Adrenal gland (tissue), 12 donors: ENCODE data around the gene FARS2. TPM values are rescaled to one million over a fixed set of nuclear protein-coding genes. Genes with fewer than 3 reads are reported as not detected.

Source experiments
- DNase-seq, 7 donors: peaks; one replicate each; pipeline ENCODE4 v3.0.0-alpha.2; 2019 to 2020
- H3K27ac ChIP-seq, 5 donors: fragments of 200-600 bp; sonication (generic) in 4 of 5; 1 replicate in 3 of 5; 2 replicates in 2 of 5; pipeline versions ENCODE4 v1.5.1 to v1.8.0; 2016 to 2020; ENCODE audit warnings: mild to moderate bottlenecking in 1 of 5
- H3K27me3 ChIP-seq: fragments of 200-600 bp; 2 replicates; pipeline ENCODE4 v1.8.0; 2021
- H3K36me3 ChIP-seq, 2 donors: fragments of 200-600 bp; replicated peaks in 1 of 2; 1 replicate in 1 of 2; 2 replicates in 1 of 2; pipeline versions ENCODE4 v1.5.1 to v1.8.0; 2018 to 2022
- H3K4me1 ChIP-seq, 2 donors: fragments of 200-600 bp; replicated peaks in 1 of 2; 1 replicate in 1 of 2; 2 replicates in 1 of 2; pipeline versions ENCODE4 v1.5.1 to v1.8.0; 2018 to 2021
- H3K4me3 ChIP-seq, 4 donors: fragments of 200-600 bp; sonication (generic) in 3 of 4; one replicate each; pipeline ENCODE4 v1.5.1; 2016 to 2018
- H3K9me3 ChIP-seq, 3 donors: fragments of 200-600 bp; sonication (generic) in 1 of 3; replicated peaks in 1 of 3; 1 replicate in 2 of 3; 2 replicates in 1 of 3; pipeline versions ENCODE4 v1.5.1 to v1.8.0; 2016 to 2021
- POLR2A ChIP-seq, 2 donors: fragments of 450-650 bp; IDR thresholded peaks; one replicate each; pipeline ENCODE4 v1.6.1; 2017; ENCODE audit warnings: antibody characterized with exemption in 2 of 2, mild to moderate bottlenecking in 2 of 2, moderate library complexity in 1 of 2
- WGBS, 4 donors: extraction: QIAGEN DNeasy Blood & Tissue Kit in 2 of 4; methylation state at CpG; one replicate each; pipeline versions ENCODE4 v1.1.5 to v1.1.7; 2013 to 2017; 5-methylcytosine and 5-hydroxymethylcytosine counted together
- intact Hi-C, 2 donors: fragments of 100-400 bp; cut with DNase I; formaldehyde crosslinking; loops; one replicate each; pipeline versions ENCODE4 v1.14.1 to v1.15.0; 2022 to 2023
- polyA plus RNA-seq, 3 donors: library from polyadenylated mRNA; stranded (reverse); fragments of 200-250 nt in 2 of 3; fragments of 350-450 nt in 1 of 3; fragmentation: Illumina TruSeq in 1 of 3; extraction: RNeasy Lipid Tissue Mini Kit (QIAGEN cat#74804) in 1 of 3; gene quantifications; one replicate each; pipeline ENCODE4 v1.2.3, GENCODE V29; 2013 to 2014
- total RNA-seq, 9 donors: library from RNA; depleted of rRNA in 4 of 9; stranded (reverse); fragments of >200 nt in 4 of 9; fragments of 120-200 nt in 1 of 9; fragmentation: NEBNext Ultra II Directional in 1 of 9; extraction: Animal tissue kit (Norgen Biotek cat#: 25700) in 1 of 9; gene quantifications; one replicate each; pipeline versions ENCODE4 v1.1.0 to v1.2.4, GENCODE V29; 2013 to 2023
- TF ChIP-seq, protein P1 (sequence below), 6 experiments: fragments of 450-650 bp in 4 of 6; fragments of 200-600 bp in 2 of 6; sonication (generic) in 1 of 6; IDR thresholded peaks; 1 replicate in 5 of 6; 2 replicates in 1 of 6; pipeline versions ENCODE4 v1.5.1 to v1.8.0; 2016 to 2021; ENCODE audit warnings: antibody characterized with exemption in 6 of 6, mild to moderate bottlenecking in 2 of 6, moderate library complexity in 1 of 6
- donor health status: healthy with polysubstance abuse.
- donor health status: Bipolar disorder and iron deficiency.
- donor health status: DM: yes; HTN: yes; CAD: no.
- donor health status: DM: no; HTN: no; CAD: no.
- donor health status: DM: no; HTN: no; CAD: no.
- donor health status: DM: yes; HTN: yes; CAD: no.

FARS2 gene
- total and polyA plus RNA-seq, 12 donors = 7.2 to 55.2 (median 19.8) TPM

- Histone ChIP-seq H3K9me3 (no peaks in the 10 kb centered on the region), H3K27me3 (no peaks in the 10 kb centered on the region), H3K4me3 (no peak overlapping the region), H3K4me1 (no peaks in the 10 kb centered on the region), H3K27ac (no peak overlapping the region), H3K36me3 (no peaks in the 10 kb centered on the region)
- intact Hi-C loops = no loop called here
- DNase-seq = no peak
- 90 to 97% (median 91%) methylated on average over 12 of the region's 12 CpGs for WGBS, 4 donors
- TF ChIP-seq, protein P1, sequence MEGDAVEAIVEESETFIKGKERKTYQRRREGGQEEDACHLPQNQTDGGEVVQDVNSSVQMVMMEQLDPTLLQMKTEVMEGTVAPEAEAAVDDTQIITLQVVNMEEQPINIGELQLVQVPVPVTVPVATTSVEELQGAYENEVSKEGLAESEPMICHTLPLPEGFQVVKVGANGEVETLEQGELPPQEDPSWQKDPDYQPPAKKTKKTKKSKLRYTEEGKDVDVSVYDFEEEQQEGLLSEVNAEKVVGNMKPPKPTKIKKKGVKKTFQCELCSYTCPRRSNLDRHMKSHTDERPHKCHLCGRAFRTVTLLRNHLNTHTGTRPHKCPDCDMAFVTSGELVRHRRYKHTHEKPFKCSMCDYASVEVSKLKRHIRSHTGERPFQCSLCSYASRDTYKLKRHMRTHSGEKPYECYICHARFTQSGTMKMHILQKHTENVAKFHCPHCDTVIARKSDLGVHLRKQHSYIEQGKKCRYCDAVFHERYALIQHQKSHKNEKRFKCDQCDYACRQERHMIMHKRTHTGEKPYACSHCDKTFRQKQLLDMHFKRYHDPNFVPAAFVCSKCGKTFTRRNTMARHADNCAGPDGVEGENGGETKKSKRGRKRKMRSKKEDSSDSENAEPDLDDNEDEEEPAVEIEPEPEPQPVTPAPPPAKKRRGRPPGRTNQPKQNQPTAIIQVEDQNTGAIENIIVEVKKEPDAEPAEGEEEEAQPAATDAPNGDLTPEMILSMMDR (IDR thresholded peaks at IDR 0.05) = no peak
Observed at GRCh38 chr6:5746053-5746758, 484.9 kb downstream of the FARS2 start.

- Histone ChIP-seq H3K9me3 (no peaks in the 10 kb centered on the region), H3K27ac (no peak overlapping the region), H3K4me1 (no peaks in the 10 kb centered on the region), H3K27me3 (no peaks in the 10 kb centered on the region), H3K36me3 (no peaks in the 10 kb centered on the region), H3K4me3 (no peak overlapping the region)
- intact Hi-C loops = no loop called here
- TF ChIP-seq, protein P1 (IDR thresholded peaks at IDR 0.05) = no peak
- no peak for TF ChIP-seq POLR2A (IDR thresholded peaks at IDR 0.05)
- DNase-seq = no peak
- 95 to 99% (median 96%) methylated on average over 3 of the region's 3 CpGs for WGBS, 4 donors
Observed at GRCh38 chr6:5746759-5747130, 485.4 kb downstream of the FARS2 start.

GRCh38 chr6:5747379-5747778, 486.1 kb downstream of the FARS2 start:
- Histone ChIP-seq H3K4me1 (no peaks in the 10 kb centered on the region), H3K36me3 (no peaks in the 10 kb centered on the region), H3K4me3 (no peak overlapping the region), H3K27ac (no peak overlapping the region), H3K9me3 (no peaks in the 10 kb centered on the region), H3K27me3 (no peaks in the 10 kb centered on the region)
- whole genome bisulfite sequencing, 4 donors = 79 to 100% (median 86%) methylated on average over 2 of the region's 2 CpGs
- no peak for TF ChIP-seq POLR2A (IDR thresholded peaks at IDR 0.05)
- TF ChIP-seq, protein P1 (IDR thresholded peaks at IDR 0.05) = no peak
- DNase-seq = no peak
- intact Hi-C loops = no loop called here

GRCh38 chr6:5749016-5749650, 487.8 kb downstream of the FARS2 start:
- Histone ChIP-seq H3K9me3 (peaks cover 0 to under 1% (median 0%) of the 10 kb centered on the region in 3 donors), H3K27ac (no peak overlapping the region), H3K4me1 (no peaks in the 10 kb centered on the region), H3K27me3 (no peaks in the 10 kb centered on the region), H3K36me3 (no peaks in the 10 kb centered on the region), H3K4me3 (no peak overlapping the region)
- intact Hi-C loops = no loop called here
- 92 to 97% (median 95%) methylated on average over 6 of the region's 6 CpGs for WGBS, 4 donors
- no peak for DNase-seq
- TF ChIP-seq POLR2A (IDR thresholded peaks at IDR 0.05) = no peak
- TF ChIP-seq, protein P1 (IDR thresholded peaks at IDR 0.05) = no peak
